Mesangial cell (primary cell): Measurements from ENCODE around the gene FRAT1. TPM values are rescaled to one million over a fixed set of nuclear protein-coding genes. Genes with fewer than 3 reads are reported as not detected.

ENCODE experiments used
- total RNA-seq: library from RNA; depleted of rRNA; stranded (reverse); fragments of >200 nt; gene quantifications from 2 replicates; pipeline ENCODE4 v1.2.3, GENCODE V29; 2015

Gene FRAT1, protein sequence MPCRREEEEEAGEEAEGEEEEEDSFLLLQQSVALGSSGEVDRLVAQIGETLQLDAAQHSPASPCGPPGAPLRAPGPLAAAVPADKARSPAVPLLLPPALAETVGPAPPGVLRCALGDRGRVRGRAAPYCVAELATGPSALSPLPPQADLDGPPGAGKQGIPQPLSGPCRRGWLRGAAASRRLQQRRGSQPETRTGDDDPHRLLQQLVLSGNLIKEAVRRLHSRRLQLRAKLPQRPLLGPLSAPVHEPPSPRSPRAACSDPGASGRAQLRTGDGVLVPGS
- 1.3 and 3.2 TPM in 2 replicates for total RNA-seq

DNA sequence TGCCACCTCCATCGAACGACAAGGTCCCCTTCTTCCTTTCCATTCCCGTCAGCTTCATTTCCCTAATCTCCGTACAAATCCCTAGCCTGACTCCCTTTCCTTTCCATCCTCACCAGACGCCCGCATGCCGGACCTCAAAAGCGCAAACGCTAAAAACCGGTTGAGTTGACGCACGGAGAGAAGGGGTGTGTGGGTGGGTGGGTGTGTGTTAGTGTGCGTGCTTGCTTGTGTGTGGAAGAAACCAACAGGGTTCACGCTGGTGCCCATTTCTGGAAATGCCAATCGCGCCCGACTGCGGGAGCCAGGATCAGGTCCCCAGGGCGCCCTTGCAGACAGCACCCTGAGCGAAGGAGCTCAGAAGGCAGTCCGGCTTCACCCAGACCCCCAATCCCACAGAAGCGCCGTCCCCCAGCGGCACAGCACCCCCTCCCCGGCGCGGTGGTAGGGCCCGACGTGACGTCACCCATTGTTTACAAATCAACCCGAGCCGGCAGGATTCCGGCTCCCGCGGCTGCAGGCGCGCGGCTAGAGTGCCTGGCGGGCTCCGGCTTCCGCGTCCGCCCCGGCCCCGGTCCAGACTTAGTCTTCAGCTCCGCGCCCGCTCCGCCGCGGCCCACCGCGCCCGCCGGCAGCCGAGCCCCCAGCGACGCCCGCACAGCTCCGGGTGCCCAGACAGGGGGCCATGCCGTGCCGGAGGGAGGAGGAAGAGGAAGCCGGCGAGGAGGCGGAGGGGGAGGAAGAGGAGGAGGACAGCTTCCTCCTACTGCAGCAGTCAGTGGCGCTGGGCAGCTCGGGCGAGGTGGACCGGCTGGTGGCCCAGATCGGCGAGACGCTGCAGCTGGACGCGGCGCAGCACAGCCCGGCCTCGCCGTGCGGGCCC, at the start of gene FRAT1:
FRAT1 (plus strand) TSS at position 500 of the 880 bp plus-strand sequence; CDS start at position 683, 183 bp downstream.

DNA sequence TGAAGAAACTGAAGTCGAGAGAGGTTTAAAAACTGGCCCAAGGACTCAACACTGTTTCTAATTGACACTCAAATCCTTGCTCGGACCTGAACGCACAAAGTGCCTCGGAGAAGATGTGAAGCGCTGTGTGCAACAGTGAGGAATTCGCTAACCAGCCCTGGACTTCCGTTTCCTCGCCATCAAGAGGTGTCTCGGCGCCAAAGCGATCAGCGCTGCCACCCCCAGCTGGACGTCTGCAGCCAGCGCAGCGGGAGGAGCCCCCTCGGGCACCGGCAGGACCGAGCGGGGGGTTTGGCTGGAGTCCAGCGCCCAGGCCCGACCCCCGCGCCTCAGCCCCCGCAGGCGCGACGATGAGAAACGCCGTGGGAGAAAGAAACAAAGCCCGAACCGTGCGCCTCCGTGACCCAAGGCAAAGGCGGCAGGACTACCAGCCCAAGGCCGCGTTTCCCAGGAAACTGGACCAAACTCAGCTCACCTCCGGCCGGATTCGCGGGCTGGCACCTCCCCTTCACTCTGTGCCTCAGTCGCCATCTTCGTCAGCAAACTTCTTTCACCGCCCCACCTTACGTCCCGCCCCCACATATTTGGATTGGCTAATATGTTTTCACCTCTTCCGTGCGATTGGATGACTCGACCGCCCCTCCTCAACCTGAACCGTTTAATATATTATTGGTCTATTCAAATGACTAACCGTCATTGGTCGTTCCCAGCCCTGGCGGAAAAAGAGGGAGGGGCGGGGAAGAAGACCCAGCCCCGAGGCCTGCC, 26.8 kb upstream of the FRAT1 start, which contains the start of gene ARHGAP19:
ARHGAP19 (minus strand) TSS at position 541 of the 765 bp plus-strand sequence; CDS start at position 531, 10 bp downstream.

DNA sequence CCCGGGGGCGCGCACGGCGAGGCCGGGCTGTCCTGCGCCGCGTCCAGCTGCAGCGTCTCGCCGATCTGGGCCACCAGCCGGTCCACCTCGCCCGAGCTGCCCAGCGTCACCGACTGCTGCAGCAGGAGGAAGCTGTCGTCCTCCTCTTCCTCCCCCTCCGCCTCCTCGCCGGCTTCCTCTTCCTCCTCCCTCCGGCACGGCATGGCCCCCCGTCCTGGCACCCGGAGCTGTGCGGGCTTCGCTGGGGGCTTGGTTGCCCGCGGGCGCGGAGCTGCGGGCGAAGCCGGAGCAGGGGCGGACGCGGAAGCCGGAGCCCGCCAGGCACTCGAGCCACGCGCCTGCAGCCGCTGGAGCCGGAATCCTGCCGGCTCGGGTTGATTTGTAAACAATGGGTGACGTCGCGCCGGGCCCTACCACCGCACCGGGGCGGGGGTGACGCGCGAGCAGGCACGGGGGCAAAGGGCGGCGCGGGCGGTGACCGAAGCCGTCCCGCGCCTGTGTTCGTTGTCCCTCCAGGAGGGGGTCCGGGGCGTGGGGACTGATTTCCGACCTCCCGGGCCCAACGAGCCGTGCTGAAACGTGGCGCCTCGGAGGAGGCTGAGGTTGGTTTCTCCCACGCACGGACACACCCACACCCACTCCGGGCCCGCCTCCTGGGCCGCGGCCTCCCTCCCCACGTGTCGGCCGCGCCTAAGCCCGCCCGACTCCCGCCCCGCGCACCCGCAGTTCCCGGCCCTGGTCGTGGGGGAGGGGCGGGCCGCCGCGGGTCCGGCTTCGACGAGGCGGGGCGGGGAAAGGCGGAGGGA, 15.5 kb downstream of the FRAT1 start, which contains the start of gene FRAT2:
FRAT2 (minus strand) TSS at position 360 of the 806 bp plus-strand sequence; CDS start at position 203, 157 bp downstream.

Other genes starting within 250 kb of the FRAT1 start
- under 0.01 and 0.16 TPM in 2 replicates for gene SLIT1, start 133.3 kb upstream of the FRAT1 start, total RNA-seq
- gene ARHGAP19, start 26.6 kb upstream of the FRAT1 start, total RNA-seq = 6.0 and 9.0 TPM in 2 replicates
- 3.3 and 6.7 TPM in 2 replicates for gene FRAT2, start 15.5 kb downstream of the FRAT1 start, total RNA-seq
- 21.7 and 30.3 TPM in 2 replicates for gene RRP12, start 82.1 kb downstream of the FRAT1 start, total RNA-seq
- gene PGAM1, start 106.9 kb downstream of the FRAT1 start, total RNA-seq = 331 and 615 TPM in 2 replicates
- 35.7 and 47.3 TPM in 2 replicates for gene EXOSC1, start 126.7 kb downstream of the FRAT1 start, total RNA-seq
- 38.0 and 59.6 TPM in 2 replicates for gene ZDHHC16, start 126.9 kb downstream of the FRAT1 start, total RNA-seq
- 96.1 and 128 TPM in 2 replicates for gene MMS19, start 179.2 kb downstream of the FRAT1 start, total RNA-seq
- 45.5 and 55.0 TPM in 2 replicates for gene UBTD1, start 179.7 kb downstream of the FRAT1 start, total RNA-seq